CD1c-positive myeloid dendritic cell (primary cell): ENCODE measurements around the gene STMN1.

Source experiments
- DNase-seq: peaks from one replicate; pipeline ENCODE4 v3.0.0-alpha.2; 2016; ENCODE audit errors: extremely low spot score

The STMN1 gene

GRCh38 chr1:25895365-25895990 is 10.7 kb downstream of the STMN1 start:
- DNase-seq: peak; percentile 95

GRCh38 chr1:25893116-25893515 is 13.1 kb downstream of the STMN1 start:
- DNase-seq: no peak

GRCh38 chr1:25891606-25892005 is 14.6 kb downstream of the STMN1 start:
- no peak for DNase-seq

GRCh38 chr1:25890239-25891034 is 15.8 kb downstream of the STMN1 start:
- DNase-seq: no peak

GRCh38 chr1:25889470-25889869 is 16.7 kb downstream of the STMN1 start:
- DNase-seq: no peak

GRCh38 chr1:25888426-25888987 is 17.7 kb downstream of the STMN1 start:
- DNase-seq: no peak

- DNase-seq: no peak
These were observed 20.6 kb downstream of the STMN1 start for GRCh38 chr1:25885602-25886001.

GRCh38 chr1:25881266-25881665 is 25.0 kb downstream of the STMN1 start:
- no peak for DNase-seq

- no peak for DNase-seq
These were observed 25.7 kb downstream of the STMN1 start for GRCh38 chr1:25880518-25880917.

GRCh38 chr1:25879675-25880074 is 26.5 kb downstream of the STMN1 start:
- DNase-seq: no peak

GRCh38 chr1:25878690-25879089 is 27.5 kb downstream of the STMN1 start:
- no peak for DNase-seq

GRCh38 chr1:25877155-25877554 is 29.1 kb downstream of the STMN1 start:
- no peak for DNase-seq

- DNase-seq: no peak
These were observed 29.5 kb downstream of the STMN1 start for GRCh38 chr1:25876693-25877077.

- no peak for DNase-seq
These were observed 30.1 kb downstream of the STMN1 start for GRCh38 chr1:25875856-25876692.

GRCh38 chr1:25875154-25875855 is 30.9 kb downstream of the STMN1 start, which contains the start of gene PAQR7:
Gene PAQR7 (minus strand): TSS chr1:25875708. CDS start chr1:25863839, 11,869 bp downstream.
- DNase-seq: peak; percentile 76

- no peak for DNase-seq
These were observed 31.5 kb downstream of the STMN1 start for GRCh38 chr1:25874635-25875153.

GRCh38 chr1:25874209-25874608 is 32.0 kb downstream of the STMN1 start:
- no peak for DNase-seq

- DNase-seq: no peak
These were observed 33.1 kb downstream of the STMN1 start for GRCh38 chr1:25873120-25873519.

- no peak for DNase-seq
These were observed 33.5 kb downstream of the STMN1 start for GRCh38 chr1:25872713-25873112.

- no peak for DNase-seq
These were observed 34.3 kb downstream of the STMN1 start for GRCh38 chr1:25871704-25872494.
